Neural cell (in vitro differentiated cells): ENCODE results near the gene ESR1. TPM values are rescaled to one million over a fixed set of nuclear protein-coding genes. Genes with fewer than 3 reads are reported as not detected.

ENCODE experiments used
- H2AFZ ChIP-seq: fragments of 200-600, 300-800 bp; sonication (generic), shearing (Covaris generic); 2 replicates; pipeline ENCODE4 v1.6.0; 2014; ENCODE audit warnings: low read depth, mild to moderate bottlenecking, antibody characterized with exemption, low read length, moderate library complexity
- H3F3A ChIP-seq: fragments of 200-600 bp; shearing (Covaris generic); 2 replicates; pipeline ENCODE4 v1.6.1; 2016; ENCODE audit warnings: mild to moderate bottlenecking, moderate library complexity, mixed read lengths, antibody characterized with exemption, low read length; ENCODE audit not compliant: insufficient read depth, poor library complexity, severe bottlenecking
- H3K27ac ChIP-seq: fragments of 200-600, 300-800 bp; sonication (generic), shearing (Covaris generic); 2 replicates; pipeline ENCODE4 v1.5.1; 2014; ENCODE audit warnings: mild to moderate bottlenecking, low read length, moderate library complexity
- H3K27me3 ChIP-seq: fragments of 300-800, 200-600 bp; sonication (generic), shearing (Covaris generic); 2 replicates; pipeline ENCODE4 v1.6.0; 2014; ENCODE audit warnings: mild to moderate bottlenecking, low read depth, low read length, moderate library complexity; ENCODE audit not compliant: insufficient read depth
- H3K36me3 ChIP-seq: fragments of 300-800, 200-600 bp; sonication (generic), shearing (Covaris generic); 2 replicates; pipeline ENCODE4 v1.5.1; 2014; ENCODE audit warnings: mild to moderate bottlenecking, antibody characterized with exemption, low read length, moderate library complexity; ENCODE audit not compliant: insufficient read depth
- H3K4me2 ChIP-seq: fragments of 300-800, 200-600 bp; sonication (generic), shearing (Covaris generic); 2 replicates; pipeline ENCODE4 v1.6.0; 2014; ENCODE audit warnings: mild to moderate bottlenecking, low read length
- H3K4me3 ChIP-seq: fragments of 300-800, 200-600 bp; sonication (generic), shearing (Covaris generic); 2 replicates; pipeline ENCODE4 v1.5.1; 2014; ENCODE audit warnings: mild to moderate bottlenecking, low read length, moderate library complexity
- H3K79me2 ChIP-seq: fragments of 200-600 bp; shearing (Covaris generic); replicated peaks from 2 replicates; pipeline ENCODE4 v1.6.0; 2014; ENCODE audit warnings: mild to moderate bottlenecking, low read length, moderate library complexity; ENCODE audit not compliant: insufficient read depth
- H3K9ac ChIP-seq: fragments of 300-800, 200-600 bp; sonication (generic), shearing (Covaris generic); 2 replicates; pipeline ENCODE4 v1.6.1; 2016; ENCODE audit warnings: mild to moderate bottlenecking, low read length, mixed read lengths
- H3K9me2 ChIP-seq: fragments of 200-600 bp; shearing (Covaris generic); 2 replicates; pipeline ENCODE4 v1.6.1; 2016; ENCODE audit warnings: mild to moderate bottlenecking, low read length, mixed read lengths; ENCODE audit not compliant: insufficient read depth
- H3K9me3 ChIP-seq: fragments of 200-600, 300-800 bp; sonication (generic), shearing (Covaris generic); 2 replicates; pipeline ENCODE4 v1.6.1; 2016; ENCODE audit warnings: mild to moderate bottlenecking, mixed run types, low read length, moderate library complexity, mixed read lengths
- H4K20me1 ChIP-seq: fragments of 200-600 bp; shearing (Covaris generic); 2 replicates; pipeline ENCODE4 v1.6.1; 2016; ENCODE audit warnings: mild to moderate bottlenecking, mixed run types; ENCODE audit not compliant: insufficient read depth
- EP300 ChIP-seq: fragments of 450-650 bp; conservative IDR thresholded peaks from 2 replicates; pipeline ENCODE4 v1.6.1; 2014; ENCODE audit warnings: antibody characterized with exemption, mild to moderate bottlenecking, moderate library complexity; ENCODE audit not compliant: poor library complexity, severe bottlenecking
- EZH2 ChIP-seq: fragments of 200-600, 300-800 bp; shearing (Covaris generic), sonication (generic); IDR thresholded peaks from 2 replicates; pipeline ENCODE4 v1.6.1; 2014; ENCODE audit warnings: antibody characterized with exemption, low read length, borderline replicate concordance, mild to moderate bottlenecking; ENCODE audit not compliant: insufficient read depth, poor library complexity, severe bottlenecking
- MXI1 ChIP-seq: fragments of 450-650 bp; conservative IDR thresholded peaks from 2 replicates; pipeline ENCODE4 v1.6.1; 2014; ENCODE audit warnings: antibody characterized with exemption, mild to moderate bottlenecking; ENCODE audit not compliant: poor library complexity, severe bottlenecking
- POLR2AphosphoS5 ChIP-seq: IDR thresholded peaks from 2 replicates; pipeline ENCODE4 v1.6.1; 2012
- RAD21 ChIP-seq: fragments of 450-650 bp; conservative IDR thresholded peaks from 2 replicates; pipeline ENCODE4 v1.6.1; 2014; ENCODE audit warnings: antibody characterized with exemption, mild to moderate bottlenecking, moderate library complexity
- REST ChIP-seq: IDR thresholded peaks from 2 replicates; pipeline ENCODE4 v1.6.1; 2012; ENCODE audit warnings: borderline replicate concordance
- SMC3 ChIP-seq: fragments of 450-650 bp; conservative IDR thresholded peaks from 2 replicates; pipeline ENCODE4 v1.6.1; 2014; ENCODE audit warnings: antibody characterized with exemption, mild to moderate bottlenecking, moderate library complexity; ENCODE audit not compliant: poor library complexity
- TAF1 ChIP-seq: IDR thresholded peaks from 2 replicates; pipeline ENCODE4 v1.6.1; 2012; ENCODE audit warnings: low read depth
- polyA plus RNA-seq: library from polyadenylated mRNA; depleted of rRNA; stranded (reverse); fragments of >200 nt; gene quantifications from 2 replicates; pipeline ENCODE4 v1.2.3, GENCODE V29; 2014
- TF ChIP-seq, protein P1 (sequence below): fragments of 450-650 bp; IDR thresholded peaks from 2 replicates; pipeline ENCODE4 v1.5.1; 2014; ENCODE audit warnings: antibody characterized with exemption, mild to moderate bottlenecking, moderate library complexity; ENCODE audit not compliant: poor library complexity, severe bottlenecking

ESR1 gene
- polyA plus RNA-seq, 1 donor from 2014 or later = 0.14 TPM

DNA sequence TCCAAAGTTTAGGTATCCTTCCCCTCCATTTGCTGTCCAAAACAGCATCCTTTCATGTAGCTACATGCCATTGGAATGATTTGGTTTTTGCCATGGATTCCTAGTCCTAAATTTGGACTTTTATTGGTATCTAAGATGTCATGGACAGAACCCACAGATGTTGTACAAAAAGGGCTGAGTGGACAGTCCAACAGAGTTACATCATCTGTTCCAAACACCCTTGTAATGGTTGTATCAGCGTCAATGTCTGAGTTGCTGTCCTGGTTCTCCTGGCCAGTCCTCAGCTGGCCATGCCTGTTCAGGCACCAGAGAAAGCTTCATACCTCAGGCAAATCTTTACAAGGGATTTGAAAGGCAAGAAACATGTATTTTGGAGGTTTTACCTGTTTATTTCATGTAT, 191.3 kb downstream of the ESR1 start:
- Histone ChIP-seq H3K4me2 (no peak overlapping the region), H3K4me3 (no peak overlapping the region), H3K9me3 (no peaks in the 10 kb centered on the region), H3K9me2 (no peaks in the 10 kb centered on the region), H3K9ac (no peak overlapping the region), H2AFZ (no peak overlapping the region), H4K20me1 (no peaks in the 10 kb centered on the region), H3K79me2 (no peaks in the 10 kb centered on the region), H3F3A (no peaks in the 10 kb centered on the region), H3K36me3 (no peaks in the 10 kb centered on the region), H3K27me3 (no peaks in the 10 kb centered on the region), H3K27ac (no peak overlapping the region)
- TF ChIP-seq TAF1 (no peak), EZH2 (no peak), POLR2AphosphoS5 (no peak), RAD21 (no peak), MXI1 (no peak), REST (no peak)
- TF ChIP-seq, protein P1, sequence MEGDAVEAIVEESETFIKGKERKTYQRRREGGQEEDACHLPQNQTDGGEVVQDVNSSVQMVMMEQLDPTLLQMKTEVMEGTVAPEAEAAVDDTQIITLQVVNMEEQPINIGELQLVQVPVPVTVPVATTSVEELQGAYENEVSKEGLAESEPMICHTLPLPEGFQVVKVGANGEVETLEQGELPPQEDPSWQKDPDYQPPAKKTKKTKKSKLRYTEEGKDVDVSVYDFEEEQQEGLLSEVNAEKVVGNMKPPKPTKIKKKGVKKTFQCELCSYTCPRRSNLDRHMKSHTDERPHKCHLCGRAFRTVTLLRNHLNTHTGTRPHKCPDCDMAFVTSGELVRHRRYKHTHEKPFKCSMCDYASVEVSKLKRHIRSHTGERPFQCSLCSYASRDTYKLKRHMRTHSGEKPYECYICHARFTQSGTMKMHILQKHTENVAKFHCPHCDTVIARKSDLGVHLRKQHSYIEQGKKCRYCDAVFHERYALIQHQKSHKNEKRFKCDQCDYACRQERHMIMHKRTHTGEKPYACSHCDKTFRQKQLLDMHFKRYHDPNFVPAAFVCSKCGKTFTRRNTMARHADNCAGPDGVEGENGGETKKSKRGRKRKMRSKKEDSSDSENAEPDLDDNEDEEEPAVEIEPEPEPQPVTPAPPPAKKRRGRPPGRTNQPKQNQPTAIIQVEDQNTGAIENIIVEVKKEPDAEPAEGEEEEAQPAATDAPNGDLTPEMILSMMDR = no peak

DNA sequence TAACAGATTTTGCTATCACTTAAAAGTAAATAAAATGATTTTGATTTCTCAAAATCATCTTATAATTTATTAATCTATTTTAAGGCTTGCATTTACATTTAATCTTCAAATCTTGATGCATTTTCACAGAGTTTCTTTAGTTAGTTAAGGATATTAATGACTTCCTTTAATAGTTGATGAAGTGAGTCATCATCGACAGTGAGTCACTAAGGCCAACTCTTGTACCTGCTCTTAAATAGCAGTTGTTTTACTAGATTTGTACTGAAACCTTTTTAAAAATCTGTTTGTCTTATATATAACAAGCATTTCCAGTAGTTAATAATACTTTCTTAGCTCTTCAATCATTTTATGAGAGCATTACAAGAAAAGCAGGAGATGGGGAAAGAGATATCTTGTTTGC, 191.7 kb downstream of the ESR1 start:
- TF ChIP-seq POLR2AphosphoS5 (no peak), MXI1 (no peak), TAF1 (no peak), EZH2 (no peak), RAD21 (no peak), SMC3 (no peak), REST (no peak), EP300 (no peak)
- TF ChIP-seq, protein P1 = no peak
- Histone ChIP-seq H3K9me3 (no peaks in the 10 kb centered on the region), H3K4me2 (no peak overlapping the region), H3F3A (no peaks in the 10 kb centered on the region), H3K36me3 (no peaks in the 10 kb centered on the region), H3K9me2 (no peaks in the 10 kb centered on the region), H3K27me3 (no peaks in the 10 kb centered on the region), H4K20me1 (no peaks in the 10 kb centered on the region), H2AFZ (no peak overlapping the region), H3K27ac (no peak overlapping the region), H3K9ac (no peak overlapping the region), H3K4me3 (no peak overlapping the region), H3K79me2 (no peaks in the 10 kb centered on the region)
